KBM-7 (cell line): ENCODE results near the gene ZC3H7B.
A peak's percentile ranks its signal among the peaks of the same experiment; 100 is the strongest.
"Not testable (repeated sequence)": the region's sequence is repeated elsewhere in the genome, so short reads cannot be mapped to it uniquely, and the experiment has no call there.

ENCODE experiments used
- DNase-seq: peaks from one replicate; pipeline ENCODE4 v3.0.0-alpha.2; 2015
- in situ Hi-C: fragments of 300-500 bp; cut with MboI; formaldehyde crosslinking; loops from 2 replicates; pipeline ENCODE4 v1.14.3; 2020; ENCODE audit warnings: low sequenced_read_pairs, low pct_unique_long_range_greater_than_20kb, mixed read lengths

The ZC3H7B gene

GRCh38 chr22:41301085-41302020 is at the start of gene ZC3H7B:
TSS of gene ZC3H7B (plus strand) at chr22:41301525. CDS start at chr22:41320661, 19,136 bp downstream.
- in situ Hi-C loops, result no loop called here
- peak; percentile 80 for DNase-seq

GRCh38 chr22:41252365-41252764 is 49.0 kb upstream of the ZC3H7B start:
- in situ Hi-C loops, result no loop called here
- DNase-seq, result no peak

- in situ Hi-C loops, result no loop called here
- DNase-seq, result no peak
Measured at GRCh38 chr22:41254230-41254629, 47.1 kb upstream of the ZC3H7B start.

GRCh38 chr22:41256254-41257253 is 44.8 kb upstream of the ZC3H7B start:
- in situ Hi-C loops, result no loop called here

GRCh38 chr22:41257696-41258095 is 43.6 kb upstream of the ZC3H7B start:
- in situ Hi-C loops, result no loop called here
- no peak for DNase-seq

More at GRCh38 chr22:41256254-41257253, 44.8 kb upstream of the ZC3H7B start:
- DNase-seq, result no peak

GRCh38 chr22:41259756-41260155 is 41.6 kb upstream of the ZC3H7B start:
- in situ Hi-C loops, result not testable (repeated sequence)

GRCh38 chr22:41260871-41261270 is 40.5 kb upstream of the ZC3H7B start:
- no peak for DNase-seq
- in situ Hi-C loops, result no loop called here

More at GRCh38 chr22:41259756-41260155, 41.6 kb upstream of the ZC3H7B start:
- DNase-seq, result not testable (repeated sequence)

- in situ Hi-C loops, result no loop called here
- no peak for DNase-seq
Measured at GRCh38 chr22:41261541-41262249, 39.6 kb upstream of the ZC3H7B start.

- in situ Hi-C loops, result no loop called here
Measured at GRCh38 chr22:41262250-41262765, 39.0 kb upstream of the ZC3H7B start.

GRCh38 chr22:41263704-41264103 is 37.6 kb upstream of the ZC3H7B start:
- in situ Hi-C loops, result no loop called here
- DNase-seq, result no peak

More at GRCh38 chr22:41262250-41262765, 39.0 kb upstream of the ZC3H7B start:
- DNase-seq, result no peak

- DNase-seq, result no peak
- in situ Hi-C loops, result no loop called here
Measured at GRCh38 chr22:41264408-41264941, 36.9 kb upstream of the ZC3H7B start.

- in situ Hi-C loops, result no loop called here
- DNase-seq, result no peak
Measured at GRCh38 chr22:41267958-41268357, 33.4 kb upstream of the ZC3H7B start.

GRCh38 chr22:41271787-41272186 is 29.5 kb upstream of the ZC3H7B start:
- in situ Hi-C loops, result no loop called here
- no peak for DNase-seq

- DNase-seq, result no peak
- in situ Hi-C loops, result no loop called here
Measured at GRCh38 chr22:41273128-41273527, 28.2 kb upstream of the ZC3H7B start.

- no peak for DNase-seq
- in situ Hi-C loops, result no loop called here
Measured at GRCh38 chr22:41274856-41275255, 26.5 kb upstream of the ZC3H7B start.

GRCh38 chr22:41280065-41280464 is 21.3 kb upstream of the ZC3H7B start:
- in situ Hi-C loops, result no loop called here
- DNase-seq, result no peak

GRCh38 chr22:41280854-41281253 is 20.5 kb upstream of the ZC3H7B start:
- DNase-seq, result no peak
- in situ Hi-C loops, result no loop called here

GRCh38 chr22:41284465-41284864 is 16.9 kb upstream of the ZC3H7B start:
- in situ Hi-C loops, result no loop called here
- DNase-seq, result no peak

- peak; percentile 68 for DNase-seq
- in situ Hi-C loops, result no loop called here
Measured at GRCh38 chr22:41285441-41285819, 15.9 kb upstream of the ZC3H7B start.
